GM23248 (cell line): ENCODE measurements around the gene CEACAM1. TPM values are rescaled to one million over a fixed set of nuclear protein-coding genes. Genes with fewer than 3 reads are reported as not detected.
A peak's percentile ranks its signal among the peaks of the same experiment; 100 is the strongest.
"Not testable (repeated sequence)": the region's sequence is repeated elsewhere in the genome, so short reads cannot be mapped to it uniquely, and the experiment has no call there.

Experiments
- DNase-seq: peaks from one replicate; pipeline ENCODE4 v3.0.0-alpha.2; 2015
- H2AFZ ChIP-seq: fragments of 200-600 bp; sonication (generic); 2 replicates; pipeline ENCODE4 v1.6.1; 2016; ENCODE audit warnings: antibody characterized with exemption
- H3F3A ChIP-seq: fragments of 200-600 bp; sonication (generic); 2 replicates; pipeline ENCODE4 v1.6.1; 2016; ENCODE audit warnings: mild to moderate bottlenecking, antibody characterized with exemption, mixed run types; ENCODE audit not compliant: insufficient read depth
- H3K27ac ChIP-seq: fragments of 200-600 bp; sonication (generic); 2 replicates; pipeline ENCODE4 v1.5.1; 2016; ENCODE audit warnings: mild to moderate bottlenecking
- H3K27me3 ChIP-seq: fragments of 200-600 bp; sonication (generic); replicated peaks from 2 replicates; pipeline ENCODE4 v1.6.1; 2016; ENCODE audit warnings: mild to moderate bottlenecking; ENCODE audit not compliant: insufficient read depth
- H3K36me3 ChIP-seq: fragments of 200-600 bp; sonication (generic); 2 replicates; pipeline ENCODE4 v1.6.1; 2016; ENCODE audit warnings: low read depth, mild to moderate bottlenecking
- H3K4me1 ChIP-seq: fragments of 200-600 bp; sonication (generic); 2 replicates; pipeline ENCODE4 v1.6.1; 2016; ENCODE audit warnings: mild to moderate bottlenecking; ENCODE audit not compliant: insufficient read depth
- H3K4me2 ChIP-seq: fragments of 200-600 bp; sonication (generic); one replicate; pipeline ENCODE4 v1.6.1; 2016; ENCODE audit warnings: mild to moderate bottlenecking; ENCODE audit not compliant: unreplicated experiment
- H3K4me3 ChIP-seq: fragments of 200-600 bp; sonication (generic); 2 replicates; pipeline ENCODE4 v1.5.1; 2016; ENCODE audit warnings: mild to moderate bottlenecking
- H3K79me2 ChIP-seq: fragments of 200-600 bp; sonication (generic); 2 replicates; pipeline ENCODE4 v1.6.1; 2016; ENCODE audit warnings: mild to moderate bottlenecking; ENCODE audit not compliant: insufficient read depth
- H3K9ac ChIP-seq: fragments of 200-600 bp; sonication (generic); 2 replicates; pipeline ENCODE4 v1.6.1; 2016; ENCODE audit warnings: mild to moderate bottlenecking
- H3K9me2 ChIP-seq: fragments of 200-600 bp; sonication (generic); 2 replicates; pipeline ENCODE4 v1.6.1; 2016; ENCODE audit warnings: mixed run types, mild to moderate bottlenecking, moderate library complexity; ENCODE audit not compliant: insufficient read depth
- H3K9me3 ChIP-seq: fragments of 200-600 bp; sonication (generic); one replicate; pipeline ENCODE4 v1.6.1; 2017; ENCODE audit warnings: low read depth
- H4K20me1 ChIP-seq: fragments of 200-600 bp; sonication (generic); 2 replicates; pipeline ENCODE4 v1.6.0; 2016; ENCODE audit not compliant: insufficient read depth
- EZH2 ChIP-seq: fragments of 200-600 bp; sonication (generic); IDR thresholded peaks from 2 replicates; pipeline ENCODE4 v1.6.1; 2018; ENCODE audit warnings: antibody characterized with exemption, mild to moderate bottlenecking; ENCODE audit not compliant: insufficient read depth, poor library complexity, severe bottlenecking
- EZH2phosphoT487 ChIP-seq: fragments of 200-600 bp; sonication (generic); IDR thresholded peaks from 2 replicates; pipeline ENCODE4 v1.6.1; 2018; ENCODE audit warnings: antibody characterized with exemption, moderate library complexity, mild to moderate bottlenecking, low read depth; ENCODE audit not compliant: insufficient read depth
- WGBS, 2 experiments: methylation state at CpG; one replicate each; pipeline ENCODE4 v1.1.6; 2015 to 2017; ENCODE audit warnings: low lambda C conversion rate in 2 of 2, low coverage in 1 of 2; ENCODE audit errors: missing lambda C conversion rate in 2 of 2; 5-methylcytosine and 5-hydroxymethylcytosine counted together
- in situ Hi-C: fragments of 300-500 bp; cut with MboI; formaldehyde crosslinking; loops from 2 replicates; pipeline ENCODE4 v1.15.0; 2020
- polyA plus RNA-seq: library from polyadenylated mRNA; unstranded; fragments of >200 nt; fragmentation: Nextera tagmentation; extraction: Ambion mirVana; gene quantifications from 2 replicates; pipeline ENCODE4 v1.2.1, GENCODE V29; 2016
- total RNA-seq: library from RNA; depleted of rRNA; stranded (reverse); fragments of >200 nt; shearing (Covaris generic); gene quantifications from 2 replicates; pipeline ENCODE4 v1.2.3, GENCODE V29; 2014

CEACAM1 gene
- total and polyA plus RNA-seq, 2 experiments from 2014 or later = not detected

- H3K4me2 ChIP-seq = no peak overlapping the region
- H3K27ac ChIP-seq = no peak overlapping the region
- no peaks in the 10 kb centered on the region for H3K4me1 ChIP-seq
- H3K9ac ChIP-seq = no peak overlapping the region
- no peak overlapping the region for H3K4me3 ChIP-seq
- no peak for TF ChIP-seq EZH2phosphoT487
- TF ChIP-seq EZH2 = no peak
- no peaks in the 10 kb centered on the region for H3K36me3 ChIP-seq
- H3K27me3 ChIP-seq = peaks cover 71% of the 10 kb centered on the region
- H2AFZ ChIP-seq = no peak overlapping the region
- no peaks in the 10 kb centered on the region for H4K20me1 ChIP-seq
- 9 to 10% methylated on average over 7 of the region's 7 CpGs for WGBS, 2 experiments
- in situ Hi-C loops = no loop called here
- H3F3A ChIP-seq = no peaks in the 10 kb centered on the region
- H3K9me3 ChIP-seq = no peaks in the 10 kb centered on the region
- no peaks in the 10 kb centered on the region for H3K9me2 ChIP-seq
- DNase-seq = peak; percentile 71
- H3K79me2 ChIP-seq = no peaks in the 10 kb centered on the region
Measured at GRCh38 chr19:42563352-42564210, 35.3 kb upstream of the CEACAM1 start.

- Histone ChIP-seq H3K9ac (no peak overlapping the region), H3K9me3 (no peaks in the 10 kb centered on the region), H3K36me3 (no peaks in the 10 kb centered on the region), H3K4me2 (no peak overlapping the region), H3K27ac (no peak overlapping the region), H2AFZ (no peak overlapping the region), H3K9me2 (no peaks in the 10 kb centered on the region), H3K4me1 (no peaks in the 10 kb centered on the region), H3K4me3 (no peak overlapping the region), H4K20me1 (no peaks in the 10 kb centered on the region), H3K79me2 (no peaks in the 10 kb centered on the region), H3F3A (no peaks in the 10 kb centered on the region), H3K27me3 (peaks cover 79% of the 10 kb centered on the region)
- WGBS, 2 experiments = 43 to 52% methylated on average over 2 of the region's 2 CpGs
- no peak for TF ChIP-seq EZH2
- TF ChIP-seq EZH2phosphoT487 = no peak
- in situ Hi-C loops = no loop called here
- no peak for DNase-seq
Measured at GRCh38 chr19:42561512-42561911, 33.2 kb upstream of the CEACAM1 start.

- no peak overlapping the region for H3K27ac ChIP-seq
- H3K9me2 ChIP-seq = no peaks in the 10 kb centered on the region
- DNase-seq = no peak
- H3K4me1 ChIP-seq = no peaks in the 10 kb centered on the region
- H3K4me3 ChIP-seq = no peak overlapping the region
- no peaks in the 10 kb centered on the region for H4K20me1 ChIP-seq
- no peaks in the 10 kb centered on the region for H3F3A ChIP-seq
- no peaks in the 10 kb centered on the region for H3K36me3 ChIP-seq
- no peak overlapping the region for H2AFZ ChIP-seq
- no peaks in the 10 kb centered on the region for H3K9me3 ChIP-seq
- WGBS, 2 experiments = 36 to 38% methylated on average over 4 of the region's 4 CpGs
- H3K4me2 ChIP-seq = no peak overlapping the region
- peaks cover 81% of the 10 kb centered on the region for H3K27me3 ChIP-seq
- H3K9ac ChIP-seq = no peak overlapping the region
- TF ChIP-seq EZH2 (no peak), EZH2phosphoT487 (no peak)
- in situ Hi-C loops = no loop called here
- H3K79me2 ChIP-seq = no peaks in the 10 kb centered on the region
Measured at GRCh38 chr19:42560731-42561130, 32.5 kb upstream of the CEACAM1 start.

DNA sequence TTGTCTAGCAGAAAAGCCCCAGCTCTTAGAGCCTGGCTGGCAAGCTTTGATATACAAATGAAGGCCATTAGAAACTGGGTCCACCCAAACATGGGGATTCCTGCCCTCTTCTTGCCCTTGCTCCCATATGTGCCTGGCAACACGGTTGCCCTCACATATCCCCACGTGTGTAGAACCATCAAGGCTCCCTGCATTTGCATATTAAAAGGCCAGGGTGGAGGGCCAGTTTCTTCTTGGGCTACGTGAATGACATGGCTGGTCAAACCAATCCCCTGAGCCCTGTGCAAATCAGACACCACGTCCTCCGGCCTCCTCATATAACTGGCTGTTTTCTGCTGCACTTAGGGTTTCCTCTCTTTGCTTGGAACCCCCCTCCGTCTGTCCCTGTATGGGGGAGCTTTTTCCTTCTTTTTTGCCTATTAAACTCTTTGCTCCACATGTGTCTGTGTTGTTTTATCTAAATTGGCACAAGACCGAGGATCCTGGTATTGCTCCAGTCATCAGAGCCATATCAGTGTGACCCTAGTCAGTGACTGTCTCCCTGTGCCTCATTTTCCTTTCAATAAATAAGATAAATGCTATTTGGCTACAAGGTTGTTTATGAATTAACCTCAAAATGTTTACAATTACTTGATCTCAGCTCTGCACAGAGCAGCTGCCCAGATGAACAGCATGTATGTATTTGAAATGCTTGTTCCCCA lies 30.3 kb upstream of the CEACAM1 start:
- no peak overlapping the region for H3K4me2 ChIP-seq
- H3K36me3 ChIP-seq = no peaks in the 10 kb centered on the region
- DNase-seq = no peak
- WGBS, 2 experiments = 19 to 22% methylated on average over 7 of the region's 7 CpGs
- H3K79me2 ChIP-seq = no peaks in the 10 kb centered on the region
- no peaks in the 10 kb centered on the region for H3K4me1 ChIP-seq
- no peaks in the 10 kb centered on the region for H4K20me1 ChIP-seq
- H3K9me3 ChIP-seq = no peaks in the 10 kb centered on the region
- no peaks in the 10 kb centered on the region for H3K9me2 ChIP-seq
- no peak overlapping the region for H3K9ac ChIP-seq
- no peak overlapping the region for H3K4me3 ChIP-seq
- in situ Hi-C loops = no loop called here
- no peak for TF ChIP-seq EZH2
- TF ChIP-seq EZH2phosphoT487 = no peak
- no peaks in the 10 kb centered on the region for H3F3A ChIP-seq
- H2AFZ ChIP-seq = no peak overlapping the region
- H3K27ac ChIP-seq = no peak overlapping the region
- peaks cover 83% of the 10 kb centered on the region for H3K27me3 ChIP-seq

GRCh38 chr19:42557386-42557871 lies 29.1 kb upstream of the CEACAM1 start:
- H4K20me1 ChIP-seq, H3K9ac ChIP-seq, H3F3A ChIP-seq, H3K9me3 ChIP-seq, H3K4me1 ChIP-seq, H2AFZ ChIP-seq, DNase-seq, H3K36me3 ChIP-seq, in situ Hi-C loops, H3K27ac ChIP-seq, H3K4me2 ChIP-seq, H3K9me2 ChIP-seq, H3K4me3 ChIP-seq, H3K79me2 ChIP-seq: not testable (repeated sequence)
- H3K27me3 ChIP-seq = peaks cover 83% of the 10 kb centered on the region
- WGBS, 2 experiments = 46 to 49% methylated on average over 9 to 10 of the region's 10 CpGs
